Body of pancreas (tissue), 4 donors: Measurements from ENCODE around the gene CACNA1H. TPM values are rescaled to one million over a fixed set of nuclear protein-coding genes. Genes with fewer than 3 reads are reported as not detected.
"Not testable (repeated sequence)": the region's sequence is repeated elsewhere in the genome, so short reads cannot be mapped to it uniquely, and the experiment has no call there.

Experiments used
- ATAC-seq: fragments of 150-250 bp; one replicate; pipeline ENCODE4 v1.9.1; 2016
- DNase-seq, 4 donors: peaks; one replicate each; pipeline ENCODE4 v3.0.0-alpha.2; 2019
- H3K27ac ChIP-seq, 4 donors: fragments of 200-600 bp; sonication (generic); 1 replicate in 3 of 4; 2 replicates in 1 of 4; pipeline versions ENCODE4 v1.5.1 to v1.6.1; 2016 to 2019; ENCODE audit warnings: mild to moderate bottlenecking in 1 of 4, mixed read lengths in 1 of 4, moderate library complexity in 1 of 4
- H3K27me3 ChIP-seq, 2 donors: fragments of 200-600 bp; sonication (generic); one replicate each; pipeline ENCODE4 v1.6.0; 2016; ENCODE audit warnings: mild to moderate bottlenecking in 1 of 2
- H3K36me3 ChIP-seq, 2 donors: fragments of 200-600 bp; sonication (generic); replicated peaks in 1 of 2; 2 replicates each; pipeline ENCODE4 v1.5.1; 2016; ENCODE audit warnings: low read depth in 2 of 2; ENCODE audit not compliant: insufficient read depth in 1 of 2
- H3K4me1 ChIP-seq: fragments of 200-600 bp; sonication (generic); one replicate; pipeline ENCODE4 v1.6.0; 2016
- H3K4me3 ChIP-seq, 2 donors: fragments of 200-600 bp; sonication (generic); 1 replicate in 1 of 2; 2 replicates in 1 of 2; pipeline ENCODE4 v1.5.1; 2016 to 2019
- H3K9me3 ChIP-seq, 3 donors: fragments of 200-600 bp; sonication (generic); 1 replicate in 2 of 3; 2 replicates in 1 of 3; pipeline ENCODE4 v1.5.1; 2016
- CTCF ChIP-seq, 7 experiments: fragments of 450-650 bp in 4 of 7; fragments of 200-600 bp in 3 of 7; sonication (generic) in 3 of 7; IDR thresholded peaks; one replicate each; pipeline ENCODE4 v1.5.1; 2016 to 2019; ENCODE audit warnings: antibody characterized with exemption in 7 of 7
- POLR2A ChIP-seq, 3 donors: fragments of 450-650 bp; IDR thresholded peaks; one replicate each; pipeline ENCODE4 v1.6.1; 2016; ENCODE audit warnings: antibody characterized with exemption in 3 of 3, mild to moderate bottlenecking in 2 of 3
- WGBS, 2 donors: methylation state at CpG; one replicate each; pipeline ENCODE4 v1.1.5; 2017; 5-methylcytosine and 5-hydroxymethylcytosine counted together
- intact Hi-C: fragments of 100-400 bp; cut with DNase I; formaldehyde crosslinking; loops from one replicate; pipeline ENCODE4 v1.15.1; 2023
- total RNA-seq, 2 donors: library from RNA; depleted of rRNA; stranded (reverse); fragments of >200 nt; gene quantifications; one replicate each; pipeline ENCODE4 v1.1.0, GENCODE V29; 2016

CACNA1H gene
- total RNA-seq, 2 donors from 2014 or later, result 7.3 to 15.2 TPM

GRCh38 chr16:1184980-1185379, 32.1 kb downstream of the CACNA1H start:
- WGBS, 2 donors, result 90 to 97% methylated on average over 16 to 18 of the region's 18 CpGs
- no peak overlapping the region for H3K4me3 ChIP-seq

GRCh38 chr16:1185460-1186207, 32.7 kb downstream of the CACNA1H start:
- H3K27ac ChIP-seq, H3K36me3 ChIP-seq, intact Hi-C loops, DNase-seq, H3K4me3 ChIP-seq, ATAC-seq, H3K27me3 ChIP-seq, H3K9me3 ChIP-seq: not testable (repeated sequence)
- peaks cover 27% of the 10 kb centered on the region for H3K4me1 ChIP-seq
- WGBS, 2 donors, result 87 to 93% methylated on average over 5 to 22 of the region's 86 CpGs

More at GRCh38 chr16:1184980-1185379, 32.1 kb downstream of the CACNA1H start:
- Histone ChIP-seq H3K36me3 (no peaks in the 10 kb centered on the region), H3K9me3 (no peaks in the 10 kb centered on the region), H3K27ac (no peak overlapping the region), H3K27me3 (no peaks in the 10 kb centered on the region), H3K4me1 (peaks cover 27% of the 10 kb centered on the region)
- intact Hi-C loops, result no loop called here
- DNase-seq, result no peak
- TF ChIP-seq CTCF (IDR thresholded peaks at IDR 0.05) (no peak), POLR2A (IDR thresholded peaks at IDR 0.05) (no peak)
- ATAC-seq, result no peak

GRCh38 chr16:1188432-1189189, 35.7 kb downstream of the CACNA1H start:
- Histone ChIP-seq H3K27me3 (no peaks in the 10 kb centered on the region), H3K4me3 (no peak overlapping the region), H3K4me1 (peaks cover 4% of the 10 kb centered on the region), H3K9me3 (no peaks in the 10 kb centered on the region), H3K36me3 (no peaks in the 10 kb centered on the region), H3K27ac (no peak overlapping the region)
- ATAC-seq, result peak; percentile 68
- TF ChIP-seq POLR2A (IDR thresholded peaks at IDR 0.05), result no peak
- no peak for TF ChIP-seq CTCF (IDR thresholded peaks at IDR 0.05)
- 31 to 34% methylated on average over 14 to 32 of the region's 32 CpGs for WGBS, 2 donors
- intact Hi-C loops, result no loop called here
- peak; percentile 59 to 73 (median 64) for DNase-seq

- DNase-seq (no peak), ATAC-seq (no peak)
- TF ChIP-seq CTCF (IDR thresholded peaks at IDR 0.05) (no peak), POLR2A (IDR thresholded peaks at IDR 0.05) (no peak)
- WGBS, 2 donors, result 37 to 56% methylated on average over 6 to 7 of the region's 7 CpGs
- Histone ChIP-seq H3K36me3 (no peaks in the 10 kb centered on the region), H3K27ac (no peak overlapping the region), H3K9me3 (no peaks in the 10 kb centered on the region), H3K27me3 (no peaks in the 10 kb centered on the region), H3K4me1 (peaks cover 1% of the 10 kb centered on the region), H3K4me3 (no peak overlapping the region)
- intact Hi-C loops, result no loop called here
These were observed 36.5 kb downstream of the CACNA1H start for GRCh38 chr16:1189455-1189854.

- intact Hi-C loops, H3K9me3 ChIP-seq, H3K27me3 ChIP-seq, DNase-seq, H3K27ac ChIP-seq, H3K4me1 ChIP-seq, ATAC-seq, H3K36me3 ChIP-seq, H3K4me3 ChIP-seq: not testable (repeated sequence)
- WGBS, 2 donors, result 72 to 100% methylated on average over 2 to 7 of the region's 11 CpGs
These were observed 37.9 kb downstream of the CACNA1H start for GRCh38 chr16:1190789-1191188.
